K562 (cell line): ENCODE results near the gene CEP76. TPM values are rescaled to one million over a fixed set of nuclear protein-coding genes. Genes with fewer than 3 reads are reported as not detected.

Experiments used
- FOXP1 ChIP-seq: sonication (generic); formaldehyde crosslinking; IDR thresholded peaks from 2 replicates; pipeline ENCODE4 v1.8.0; 2022; ENCODE audit warnings: mild to moderate bottlenecking, missing genetic modification reagents
- POLR3A ChIP-seq: IDR thresholded peaks from 2 replicates; pipeline ENCODE4 v1.6.1; 2011; ENCODE audit warnings: borderline replicate concordance, mild to moderate bottlenecking, moderate library complexity; ENCODE audit not compliant: insufficient read length, insufficient read depth; ENCODE audit errors: extremely low read depth
- RBFOX2 ChIP-seq: fragments of 200-400 bp; formaldehyde crosslinking; IDR thresholded peaks from 2 replicates; pipeline ENCODE4 v1.6.1; 2017; ENCODE audit warnings: low read depth, mild to moderate bottlenecking, low read length, moderate library complexity
- RREB1 ChIP-seq: fragments of 250-450 bp; sonication (Bioruptor Pico); IDR thresholded peaks from 2 replicates; pipeline ENCODE4 v1.4.0; 2020
- SLC30A9 ChIP-seq: fragments of 250-450 bp; sonication (Bioruptor Pico); IDR thresholded peaks from 2 replicates; pipeline ENCODE4 v1.8.0; 2022; ENCODE audit warnings: mild to moderate bottlenecking, moderate library complexity
- SMAD3 ChIP-seq: fragments of 450-650 bp; formaldehyde crosslinking; conservative IDR thresholded peaks from 2 replicates; pipeline ENCODE4 v1.4.0; 2020; ENCODE audit warnings: mild to moderate bottlenecking
- STAT6 ChIP-seq: sonication (generic); formaldehyde crosslinking; IDR thresholded peaks from 2 replicates; pipeline ENCODE4 v1.8.1; 2023; ENCODE audit warnings: mild to moderate bottlenecking, missing genetic modification reagents
- TEAD4 ChIP-seq, 2 experiments: sonication (generic) in 1 of 2; formaldehyde crosslinking in 1 of 2; IDR thresholded peaks; 2 replicates each; pipeline versions ENCODE4 v1.6.1 to v1.8.0; 2012 to 2022; ENCODE audit warnings: borderline replicate concordance in 1 of 2, inconsistent platforms in 1 of 2, low read length in 1 of 2, mild to moderate bottlenecking in 1 of 2, missing genetic modification reagents in 1 of 2
- XRCC4 ChIP-seq: IDR thresholded peaks from one replicate; pipeline ENCODE4 v1.6.1; 2011; ENCODE audit not compliant: insufficient read depth, insufficient read length; ENCODE audit errors: extremely low read depth
- ZNF431 ChIP-seq: sonication (generic); formaldehyde crosslinking; IDR thresholded peaks from 2 replicates; pipeline ENCODE4 v1.8.0; 2022; ENCODE audit warnings: mild to moderate bottlenecking, missing genetic modification reagents
- ZNF764 ChIP-seq: fragments of 250-450 bp; sonication (Bioruptor Pico); IDR thresholded peaks from 2 replicates; pipeline ENCODE4 v1.4.0; 2020; ENCODE audit warnings: low read depth, mild to moderate bottlenecking, moderate library complexity
- polyA plus RNA-seq, 8 experiments: library from polyadenylated mRNA; depleted of rRNA in 4 of 8; stranded (reverse) in 5 of 8; unstranded in 3 of 8; fragments of >200 nt; fragmentation: Nextera tagmentation in 2 of 8; fragmentation: Illumina TruSeq in 1 of 8; extraction: Ambion mirVana in 2 of 8; extraction: Trizol in 1 of 8; gene quantifications; 2 replicates each; pipeline versions ENCODE4 v1.2.1 to v1.2.3, GENCODE V29; 2011 to 2014; ENCODE audit warnings: inconsistent platforms in 1 of 8, missing spikeins in 1 of 8
- total RNA-seq, 7 experiments: library from RNA; depleted of rRNA in 6 of 7; stranded (reverse); fragments of >200 nt in 6 of 7; fragmentation: Illumina TruSeq in 2 of 7; extraction: Trizol in 2 of 7; gene quantifications; 2 replicates each; pipeline versions ENCODE4 v1.2.1 to v1.2.3, GENCODE V29; 2011 to 2021; ENCODE audit warnings: low replicate concordance in 1 of 7
- TF ChIP-seq, protein P1 (sequence below): sonication (generic); formaldehyde crosslinking; IDR thresholded peaks from 2 replicates; pipeline ENCODE4 v1.8.1; 2022; ENCODE audit warnings: missing genetic modification reagents

The CEP76 gene
- total and polyA plus RNA-seq, 9 of the 15 experiments (the other 6 are each of a cell fraction or from before 2014, with no cell fraction given), result 5.3 to 27.3 (median 19.3) TPM

- TF ChIP-seq RREB1 (CRISPR knock-in tag) (no peak), FOXP1 (CRISPR knock-in tag) (no peak), POLR3A (no peak), TEAD4 (IDR thresholded peaks at IDR 0.05; ENCODE audit: low read length) (no peak), TEAD4 (CRISPR knock-in tag; IDR thresholded peaks at IDR 0.05; ENCODE audit: borderline replicate concordance) (no peak), SLC30A9 (CRISPR knock-in tag) (no peak), XRCC4 (no peak), ZNF431 (CRISPR knock-in tag) (peak; percentile 10; the same call in 1 of the 2 replicates), ZNF764 (CRISPR knock-in tag) (no peak), RBFOX2 (peak; percentile 47), STAT6 (CRISPR knock-in tag) (no peak), SMAD3 (no peak)
- TF ChIP-seq, protein P1, sequence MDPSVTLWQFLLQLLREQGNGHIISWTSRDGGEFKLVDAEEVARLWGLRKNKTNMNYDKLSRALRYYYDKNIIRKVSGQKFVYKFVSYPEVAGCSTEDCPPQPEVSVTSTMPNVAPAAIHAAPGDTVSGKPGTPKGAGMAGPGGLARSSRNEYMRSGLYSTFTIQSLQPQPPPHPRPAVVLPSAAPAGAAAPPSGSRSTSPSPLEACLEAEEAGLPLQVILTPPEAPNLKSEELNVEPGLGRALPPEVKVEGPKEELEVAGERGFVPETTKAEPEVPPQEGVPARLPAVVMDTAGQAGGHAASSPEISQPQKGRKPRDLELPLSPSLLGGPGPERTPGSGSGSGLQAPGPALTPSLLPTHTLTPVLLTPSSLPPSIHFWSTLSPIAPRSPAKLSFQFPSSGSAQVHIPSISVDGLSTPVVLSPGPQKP (CRISPR knock-in tag), result no peak
These were observed 44.7 kb downstream of the CEP76 start, which contains the start of gene SPIRE1 (continued) for GRCh38 chr18:12657684-12658425.
